ENCODE results near the gene CCL13.
"Not testable (repeated sequence)": the region's sequence is repeated elsewhere in the genome, so short reads cannot be mapped to it uniquely, and the experiment has no call there.

Gene CCL13

DNA sequence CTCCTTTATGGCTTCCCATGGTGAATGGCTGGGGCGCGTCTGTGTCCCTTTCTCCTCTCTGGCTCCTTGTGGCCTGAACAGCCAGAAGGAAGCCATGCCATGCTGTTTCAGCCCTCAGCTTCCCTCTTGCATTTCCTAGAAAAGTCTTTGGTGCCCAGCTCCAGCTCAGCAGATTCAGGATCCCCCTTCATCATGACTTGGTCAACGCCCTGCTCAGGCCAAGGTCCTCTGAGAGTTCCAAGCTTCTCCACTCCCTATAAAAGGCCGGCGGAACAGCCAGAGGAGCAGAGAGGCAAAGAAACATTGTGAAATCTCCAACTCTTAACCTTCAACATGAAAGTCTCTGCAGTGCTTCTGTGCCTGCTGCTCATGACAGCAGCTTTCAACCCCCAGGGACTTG is at the start of gene CCL13:
Gene CCL13, plus strand, starts transcription at position 287 of the 400 bp plus-strand sequence. Its CDS starts 47 bp downstream, at position 334.
- DNase-seq (ENCODE audit: low read depth): no peak

DNA sequence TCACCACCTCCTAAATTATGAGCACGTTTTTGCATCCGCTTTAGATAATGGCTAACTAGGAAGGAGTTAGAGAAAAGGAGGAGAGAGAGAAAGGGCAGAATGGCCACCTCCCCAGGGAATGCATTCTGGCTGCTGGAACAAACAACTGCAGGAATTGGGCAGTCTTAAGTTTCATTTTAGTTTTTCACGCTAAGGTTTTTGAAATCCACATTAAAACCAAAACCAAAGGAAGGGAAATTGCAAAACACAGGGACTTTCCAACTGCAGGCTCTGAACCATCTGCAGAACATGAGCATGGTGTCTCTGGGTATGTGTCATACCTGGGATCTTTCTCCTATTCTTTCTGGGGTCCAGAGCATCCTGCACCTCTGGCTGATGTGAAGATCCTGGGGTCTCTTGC is 49.2 kb upstream of the CCL13 start:
- DNase-seq (ENCODE audit: low read depth): no peak

DNA sequence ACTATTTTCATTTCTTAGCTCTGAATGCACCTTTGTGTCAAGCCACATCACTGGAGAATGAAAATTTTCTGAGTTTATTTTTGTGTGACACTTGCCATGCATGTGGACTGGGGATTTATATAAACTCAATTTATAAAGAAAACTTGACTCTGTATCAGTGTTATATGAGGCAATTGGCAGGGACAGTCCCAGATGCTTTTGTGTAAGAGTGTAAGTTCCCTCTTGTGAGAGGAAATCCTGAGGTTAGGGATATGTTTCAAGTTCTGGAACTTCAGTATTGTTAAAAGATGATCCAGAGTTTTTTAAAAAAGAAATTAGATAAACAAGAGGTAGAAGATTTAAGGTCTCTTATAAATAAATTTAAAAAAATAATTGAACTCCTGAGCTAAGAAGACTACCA is 47.9 kb upstream of the CCL13 start:
- no peak for DNase-seq (ENCODE audit: low read depth)

DNA sequence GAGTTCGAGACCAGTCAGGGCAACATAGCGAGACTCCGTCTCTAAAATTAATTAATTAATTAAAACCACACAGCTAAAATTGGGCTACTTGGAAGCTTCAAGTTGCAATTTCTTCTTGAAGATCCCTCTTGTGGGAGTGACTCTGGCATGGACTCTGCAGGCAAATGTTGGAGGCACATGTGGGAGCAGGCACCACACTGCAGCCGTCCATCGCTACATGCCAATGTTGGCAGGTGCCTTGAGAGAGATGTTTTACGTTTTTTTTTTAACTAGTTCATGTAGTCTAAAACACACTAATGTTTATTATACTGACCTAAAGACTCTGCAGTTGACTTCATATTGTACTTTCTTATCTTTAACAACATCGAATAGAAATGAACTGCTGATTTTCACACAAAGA is 45.0 kb upstream of the CCL13 start:
- DNase-seq (ENCODE audit: low read depth): no peak

DNA sequence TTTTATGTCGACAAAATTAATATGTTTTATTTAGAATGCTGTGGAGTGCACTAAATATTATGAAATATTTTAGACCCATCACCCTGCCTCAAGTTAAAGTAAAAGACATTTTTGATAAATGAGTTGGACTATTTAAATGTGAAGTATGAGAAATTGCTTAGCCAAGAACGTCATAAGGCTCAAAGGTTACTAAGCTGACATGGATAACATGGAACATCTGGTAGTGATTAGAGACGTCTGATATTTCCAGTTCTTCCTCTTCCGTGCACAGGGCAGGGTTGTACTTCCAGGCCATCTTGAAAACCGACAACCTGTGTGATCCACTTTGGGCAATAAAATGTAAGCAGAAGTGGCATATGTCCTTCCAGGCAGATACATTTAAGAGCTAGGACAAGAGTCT is 44.2 kb upstream of the CCL13 start:
- no peak for DNase-seq (ENCODE audit: low read depth)

DNA sequence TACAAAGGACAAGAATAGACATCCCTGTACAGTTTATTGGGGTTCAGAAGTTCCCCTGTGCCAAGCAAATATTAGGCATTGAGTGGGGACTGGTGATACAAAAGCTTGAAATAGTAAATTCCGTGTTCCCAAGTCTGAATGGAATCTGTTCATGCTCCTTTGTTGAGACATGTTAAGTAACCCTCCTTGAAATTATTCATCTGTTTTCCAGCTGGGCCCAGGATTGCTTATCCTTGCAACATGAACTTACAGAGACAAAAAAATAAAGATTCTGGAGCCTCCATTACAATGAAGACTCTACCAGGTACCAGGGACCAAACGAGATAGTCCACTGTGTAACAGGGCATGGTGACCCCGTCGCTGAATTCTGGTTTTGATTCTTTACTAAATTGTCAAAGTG is 43.1 kb upstream of the CCL13 start:
- DNase-seq (ENCODE audit: low read depth): no peak

DNA sequence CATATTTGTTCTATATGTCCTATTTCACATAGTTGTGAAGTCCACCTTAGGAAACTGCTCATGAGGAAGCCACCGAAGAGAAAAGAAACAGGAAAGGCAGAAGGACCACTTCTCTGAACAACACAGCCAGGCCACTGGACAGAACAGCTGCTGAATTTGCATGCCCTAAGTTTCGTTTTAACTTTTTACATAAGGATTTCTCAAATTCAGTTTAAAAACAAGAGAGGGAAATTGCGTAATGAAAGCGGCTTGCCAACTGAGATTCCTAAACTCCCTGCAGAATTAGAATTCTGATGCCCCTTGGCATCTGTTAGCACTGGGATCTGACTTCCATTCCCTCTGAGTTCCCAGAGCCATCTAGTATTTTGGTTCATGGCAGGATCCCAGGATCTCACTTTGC is 42.0 kb upstream of the CCL13 start:
- no peak for DNase-seq (ENCODE audit: low read depth)

DNA sequence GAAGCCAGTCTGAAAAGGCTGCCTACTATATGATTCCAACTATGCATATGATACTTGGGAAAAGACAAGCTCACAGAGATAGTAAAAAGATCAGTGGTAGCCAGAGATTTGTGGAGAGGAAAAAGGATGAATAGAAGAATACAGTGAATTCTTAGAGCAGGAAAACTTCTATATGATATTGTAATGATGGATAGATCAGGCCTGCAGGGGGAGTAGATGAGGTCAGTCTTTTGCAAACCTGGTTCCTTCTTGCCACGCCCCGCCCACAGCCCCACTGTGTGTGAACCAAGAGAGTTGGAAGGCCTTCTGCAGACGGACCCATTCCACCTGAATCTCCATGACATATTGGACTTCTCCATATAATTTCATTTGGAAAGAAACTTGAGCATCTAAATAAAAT is 37.8 kb upstream of the CCL13 start:
- no peak for DNase-seq (ENCODE audit: low read depth)

DNA sequence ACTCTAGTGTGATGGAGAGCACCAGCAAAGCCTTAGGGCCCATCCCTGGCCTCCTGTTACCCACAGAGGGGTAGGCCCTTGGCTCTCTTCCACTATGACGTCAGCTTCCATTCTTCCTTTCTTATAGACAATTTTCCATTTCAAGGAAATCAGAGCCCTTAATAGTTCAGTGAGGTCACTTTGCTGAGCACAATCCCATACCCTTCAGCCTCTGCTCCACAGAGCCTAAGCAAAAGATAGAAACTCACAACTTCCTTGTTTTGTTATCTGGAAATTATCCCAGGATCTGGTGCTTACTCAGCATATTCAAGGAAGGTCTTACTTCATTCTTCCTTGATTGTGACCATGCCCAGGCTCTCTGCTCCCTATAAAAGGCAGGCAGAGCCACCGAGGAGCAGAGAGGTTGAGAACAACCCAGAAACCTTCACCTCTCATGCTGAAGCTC is 37.2 kb upstream of the CCL13 start, which contains the start of gene CCL8:
Gene CCL8, plus strand, starts transcription at position 397 of the 445 bp plus-strand sequence. CDS start 67 bp downstream, outside the sequence.
- no peak for DNase-seq (ENCODE audit: low read depth)

DNA sequence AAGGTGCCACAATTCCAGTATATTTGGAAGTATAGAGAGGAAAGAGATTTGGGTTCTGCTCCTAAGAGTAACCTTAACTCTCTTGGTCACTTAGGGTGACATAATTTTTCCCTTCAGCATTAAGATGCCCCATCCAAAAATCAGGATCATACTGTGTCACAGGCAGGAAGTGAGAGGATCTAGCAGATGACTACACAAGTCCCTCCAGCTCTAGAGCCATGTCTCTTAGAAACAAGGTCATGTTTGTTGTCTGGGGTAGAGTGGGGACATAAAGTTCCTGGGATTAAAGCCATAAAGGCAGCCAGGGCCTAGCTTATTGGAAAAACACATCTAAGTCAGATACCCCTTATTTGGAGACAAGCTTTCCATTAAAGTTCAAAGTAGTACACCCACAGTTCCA is 34.3 kb upstream of the CCL13 start:
- DNase-seq (ENCODE audit: low read depth): no peak

DNA sequence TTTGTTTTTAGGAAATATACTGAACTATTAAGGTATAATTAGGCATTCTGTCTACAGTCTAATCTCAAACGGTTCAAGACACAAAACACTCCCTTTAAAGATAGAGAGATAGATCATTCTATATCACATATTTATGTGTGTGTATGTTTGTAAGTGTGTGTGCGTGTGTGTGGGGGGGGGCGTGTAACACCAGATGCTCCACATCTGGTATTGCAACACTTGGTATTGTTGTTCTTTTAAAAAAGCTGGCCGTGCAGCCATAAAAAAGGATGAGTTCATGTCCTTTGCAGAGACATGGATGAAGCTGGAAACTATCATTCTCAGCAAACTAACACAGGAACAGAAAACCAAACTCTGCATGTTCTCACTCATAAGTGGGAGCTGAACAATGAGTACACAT is 28.7 kb upstream of the CCL13 start:
- not testable (repeated sequence) for DNase-seq (ENCODE audit: low read depth)

DNA sequence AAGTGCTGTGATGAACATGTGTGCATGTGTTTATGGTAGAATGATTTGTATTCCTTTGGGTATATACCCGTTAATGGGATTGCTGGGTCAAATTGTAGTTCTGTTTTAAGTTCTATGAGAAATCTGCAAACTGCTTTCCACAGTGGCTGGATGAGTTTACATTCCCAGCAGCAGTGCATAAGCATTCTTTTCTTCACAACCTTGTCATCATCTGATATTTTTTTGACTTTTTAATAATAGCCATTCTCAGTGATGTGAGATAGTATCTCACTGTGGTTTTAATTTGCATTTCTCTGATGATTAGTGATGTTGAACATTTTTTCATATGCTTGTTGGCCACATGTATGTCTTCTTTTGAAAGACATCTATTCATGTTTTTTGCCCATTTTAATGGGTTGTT is 18.6 kb upstream of the CCL13 start:
- no peak for DNase-seq (ENCODE audit: low read depth)

DNA sequence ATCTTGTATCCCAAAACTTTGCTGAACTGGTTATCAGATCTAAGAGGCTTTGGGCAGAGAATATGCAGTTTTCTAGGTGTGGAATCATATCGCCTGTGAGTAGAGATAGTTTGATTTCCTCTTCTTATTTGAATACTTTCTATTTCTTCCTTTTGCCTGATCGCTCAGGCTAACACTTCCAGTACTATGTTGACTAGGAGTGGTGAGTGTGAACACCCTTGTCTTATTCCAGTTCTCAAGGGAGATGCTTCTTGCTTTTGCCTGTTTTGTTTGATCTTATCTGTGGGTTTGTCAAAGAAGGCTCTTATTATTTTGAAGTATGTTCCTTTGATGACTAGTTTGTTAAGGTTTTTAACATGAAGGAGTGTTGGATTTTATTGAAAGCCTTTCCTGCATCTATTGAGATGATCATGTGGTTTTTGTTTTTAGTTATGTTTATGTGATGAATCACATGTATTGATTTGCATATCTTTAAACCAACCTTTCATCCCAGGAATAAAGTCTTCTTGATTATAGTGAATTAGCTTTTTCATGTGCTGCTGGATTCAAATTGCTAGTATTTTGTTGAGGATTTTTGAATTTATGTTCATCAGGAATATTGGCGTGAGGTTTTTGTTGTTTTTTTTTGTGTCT is 17.0 kb upstream of the CCL13 start:
- DNase-seq (ENCODE audit: low read depth): no peak

DNA sequence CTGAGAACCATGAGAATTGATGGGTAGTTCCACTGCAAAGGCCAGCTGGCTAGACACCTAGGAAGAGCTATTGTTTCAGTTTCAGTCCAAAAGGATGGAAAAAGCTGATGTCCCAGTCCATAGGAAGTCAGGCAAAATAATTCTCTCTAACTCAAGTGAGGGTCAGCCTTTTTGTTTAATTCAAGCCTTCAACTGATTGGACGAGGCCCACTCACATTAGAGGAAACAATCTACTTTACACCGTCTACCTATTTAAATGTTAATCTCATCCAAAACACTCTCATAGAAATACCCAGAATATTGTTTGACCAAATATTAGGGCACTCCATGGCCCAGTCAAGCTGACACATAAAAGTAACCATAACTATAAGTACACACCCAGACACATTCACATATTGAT is 14.4 kb upstream of the CCL13 start:
- DNase-seq (ENCODE audit: low read depth): no peak

DNA sequence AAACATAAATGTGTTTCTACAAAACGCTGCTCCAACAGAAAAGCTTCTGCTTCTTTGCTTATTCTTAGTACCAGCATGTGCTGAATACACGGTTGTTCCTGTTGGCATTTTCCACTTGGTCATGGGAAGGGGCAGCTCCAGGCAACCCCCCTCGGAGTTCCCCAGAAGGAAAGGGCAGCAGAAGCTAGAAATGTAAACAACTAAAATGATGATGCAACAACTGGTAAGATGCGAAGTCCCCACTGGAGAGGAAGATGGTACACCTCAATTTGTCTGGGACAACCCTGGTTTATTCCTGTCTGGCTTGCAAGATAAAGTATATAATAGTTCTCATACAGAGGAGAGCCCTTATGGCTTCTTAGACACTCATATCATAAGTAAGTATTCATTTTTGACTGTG is 9.2 kb upstream of the CCL13 start:
- DNase-seq (ENCODE audit: low read depth): no peak

DNA sequence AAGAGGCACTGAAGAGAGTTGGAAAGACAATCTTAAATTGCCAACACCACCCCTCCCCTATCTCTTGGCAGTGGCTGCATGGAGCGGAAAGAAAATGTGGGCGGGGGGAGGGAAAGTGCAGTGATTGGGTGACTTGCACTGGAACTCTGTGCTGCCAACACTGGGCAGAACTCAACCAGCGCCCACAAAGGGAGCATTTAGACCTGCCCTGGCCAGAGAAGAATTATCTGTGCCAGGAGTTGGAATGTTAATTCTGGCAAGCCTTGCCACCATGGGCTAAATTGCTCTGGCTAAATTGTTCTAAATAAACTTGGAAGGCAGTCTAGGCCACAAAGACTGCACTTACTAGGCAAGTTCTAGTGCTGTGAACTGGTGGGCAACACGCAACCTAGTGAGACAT is 6.5 kb upstream of the CCL13 start:
- no peak for DNase-seq (ENCODE audit: low read depth)

DNA sequence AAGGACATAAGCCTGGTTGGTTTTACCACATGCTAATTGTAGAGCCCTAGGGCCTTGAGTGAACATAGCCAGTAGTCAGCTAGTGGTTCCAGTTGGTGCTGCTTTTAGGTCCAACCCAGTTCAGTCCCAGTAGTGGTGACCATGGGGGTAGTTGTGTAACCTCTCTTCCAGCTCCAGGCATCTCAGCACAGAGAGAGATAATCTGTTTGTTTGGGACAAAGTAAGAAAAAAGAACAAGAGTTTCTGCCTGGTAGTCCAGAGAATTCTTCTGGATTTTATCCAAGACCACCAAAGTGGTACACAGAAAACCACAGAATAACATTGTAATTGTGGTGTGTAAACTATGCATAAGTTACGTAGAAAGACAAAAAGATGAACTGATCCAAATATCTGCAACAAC is 5.2 kb upstream of the CCL13 start:
- no peak for DNase-seq (ENCODE audit: low read depth)

DNA sequence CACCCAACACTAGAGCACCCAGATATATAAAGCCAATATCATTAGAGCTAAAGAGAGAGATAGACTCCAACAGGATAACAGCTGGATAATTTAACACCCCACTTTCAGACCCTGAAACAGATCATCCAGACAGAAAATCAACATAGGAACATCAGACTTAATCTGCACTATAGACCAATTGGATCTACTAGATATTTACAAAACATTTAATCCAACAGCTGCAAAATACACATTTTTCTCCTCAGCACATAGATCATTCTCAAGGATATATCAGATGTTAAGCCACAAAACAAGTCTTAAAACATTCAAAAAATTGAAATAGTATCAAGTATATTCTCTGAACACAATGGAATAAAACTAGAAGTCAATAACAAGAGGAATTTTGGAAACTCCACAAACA is 4.1 kb upstream of the CCL13 start:
- no peak for DNase-seq (ENCODE audit: low read depth)

DNA sequence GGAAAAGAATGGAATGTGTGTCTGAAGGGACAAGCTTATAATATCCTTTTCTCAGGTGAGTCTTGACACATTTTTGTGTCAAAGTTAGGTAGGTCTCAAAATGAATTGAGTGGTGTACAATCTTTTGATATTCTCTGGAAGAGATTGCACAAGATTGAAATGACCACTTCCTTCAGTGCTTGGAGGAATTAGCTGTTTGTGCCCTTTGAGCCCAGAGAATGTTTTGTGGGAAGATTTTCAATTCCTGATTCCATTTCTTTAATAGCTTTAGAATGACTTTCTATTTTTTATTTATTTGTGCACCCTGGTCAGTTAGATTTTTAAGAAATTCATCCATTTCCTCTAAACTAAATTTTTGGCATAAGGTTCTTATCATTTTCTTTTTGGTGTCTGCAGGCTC is 1.6 kb upstream of the CCL13 start:
- no peak for DNase-seq (ENCODE audit: low read depth)

DNA sequence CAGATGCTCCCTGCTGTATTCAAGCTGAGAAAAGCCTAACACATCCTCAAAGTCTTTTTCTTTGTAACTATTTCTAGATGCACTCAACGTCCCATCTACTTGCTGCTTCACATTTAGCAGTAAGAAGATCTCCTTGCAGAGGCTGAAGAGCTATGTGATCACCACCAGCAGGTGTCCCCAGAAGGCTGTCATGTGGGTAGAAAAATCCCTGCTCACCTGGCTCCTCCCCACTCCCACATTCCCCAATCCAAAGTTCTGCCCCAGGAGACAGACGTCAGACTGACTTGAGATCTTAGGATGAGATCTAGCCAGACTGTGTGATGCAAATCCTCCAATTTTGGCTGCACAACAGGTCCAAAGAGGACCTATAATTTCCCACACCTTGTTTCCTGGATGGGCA is 1.1 kb downstream of the CCL13 start:
- DNase-seq (ENCODE audit: low read depth): no peak

DNA sequence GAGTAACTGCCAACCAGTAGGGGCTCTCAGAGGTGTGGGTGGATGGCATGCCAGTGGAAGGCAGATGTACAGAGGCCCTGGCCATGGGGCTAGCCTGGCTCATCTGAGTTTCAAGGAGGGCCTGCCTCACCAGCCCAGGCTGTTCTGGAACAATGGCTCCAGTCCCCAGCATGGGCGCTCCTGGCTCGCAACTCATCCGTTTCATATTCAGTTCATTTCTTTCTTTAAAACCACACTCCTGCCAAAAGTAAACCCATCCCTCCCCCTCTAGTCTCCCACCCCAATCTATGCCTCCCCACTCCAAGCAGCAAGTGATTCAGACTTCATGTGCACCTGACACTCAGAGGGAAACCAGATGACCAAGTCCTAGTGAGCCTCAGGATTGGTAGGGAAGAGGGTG is 2.4 kb downstream of the CCL13 start:
- no peak for DNase-seq (ENCODE audit: low read depth)

DNA sequence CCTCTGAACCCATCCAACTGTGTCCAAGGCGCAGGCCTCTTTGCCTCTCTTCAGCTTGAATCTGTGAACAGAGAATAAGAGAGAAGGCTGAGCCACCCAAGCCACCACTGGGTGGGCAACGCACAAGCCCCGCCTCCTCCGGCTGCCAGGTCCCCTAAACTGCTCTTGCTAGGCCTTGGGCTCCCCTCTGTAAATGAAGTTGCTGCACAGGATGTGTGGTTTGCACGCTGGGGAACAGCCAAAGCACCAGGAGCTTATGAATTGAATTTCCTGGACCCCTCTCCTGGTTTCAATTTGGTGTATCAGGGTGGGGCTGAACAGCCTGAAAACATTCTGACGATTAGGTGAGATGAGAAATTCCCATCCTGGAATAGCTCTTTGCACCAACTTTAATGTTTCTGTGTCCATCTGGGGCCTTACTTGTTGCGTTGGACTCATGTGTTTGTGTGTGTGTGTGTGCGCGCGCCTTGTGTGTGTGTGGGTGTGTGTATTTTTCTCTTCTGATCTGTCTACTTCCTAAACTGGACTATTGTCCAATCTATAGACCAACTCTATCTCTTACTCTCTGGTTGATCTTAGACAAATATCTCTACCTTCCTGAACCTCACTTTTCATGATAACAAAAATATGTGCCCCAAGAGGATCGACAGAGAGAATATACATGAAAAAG is 4.5 kb downstream of the CCL13 start:
- no peak for DNase-seq (ENCODE audit: low read depth)

DNA sequence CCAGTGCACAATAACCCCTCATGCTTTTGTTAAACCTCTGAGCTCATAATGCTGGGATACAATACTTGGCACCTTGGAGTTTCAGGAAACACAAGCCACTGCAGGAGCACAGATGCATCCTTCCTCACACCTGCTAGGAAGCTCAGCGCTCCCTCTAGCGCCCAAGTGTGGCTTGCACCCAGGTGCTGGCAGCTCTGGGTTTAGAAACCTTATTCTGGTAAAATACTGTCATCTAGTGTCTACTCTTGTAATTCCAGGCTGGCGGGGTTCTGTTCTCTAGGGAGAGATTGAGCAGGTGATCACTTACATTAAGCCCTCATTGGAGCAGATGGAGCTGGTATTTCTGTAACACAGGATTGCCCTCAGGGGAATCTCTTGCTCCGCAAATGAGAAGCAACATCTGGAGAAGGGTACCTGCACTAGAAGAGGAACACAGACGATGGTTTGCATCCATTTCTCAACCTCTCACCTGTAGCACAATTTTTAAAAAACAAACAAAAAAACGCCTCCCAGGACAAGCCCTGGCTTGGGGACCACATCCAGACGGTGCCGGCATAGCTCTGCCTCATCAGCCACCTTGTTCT is 5.3 kb downstream of the CCL13 start:
- DNase-seq (ENCODE audit: low read depth): peak; percentile 3
